Measurements from ENCODE around the gene CEP68.

- TF ChIP-seq SUZ12 (IDR thresholded peaks at IDR 0.05; ENCODE audit: extremely low read depth, insufficient read depth, insufficient read length) (no peak), YY1 (IDR thresholded peaks at IDR 0.05; ENCODE audit: insufficient read depth, insufficient read length) (no peak)
Measured at GRCh38 chr2:65107530-65107929, 51.3 kb downstream of the CEP68 start.

All from NT2/D1 (cell line).